ENCODE results near the gene CAVIN1. TPM values are rescaled to one million over a fixed set of nuclear protein-coding genes. Genes with fewer than 3 reads are reported as not detected.
"Not testable (repeated sequence)": the region's sequence is repeated elsewhere in the genome, so short reads cannot be mapped to it uniquely, and the experiment has no call there.

The CAVIN1 gene
- total and polyA plus RNA-seq, 2 donors (not counting 3 experiments of a cell fraction or from before 2014, with no cell fraction given): 303 to 663 TPM

GRCh38 chr17:42372142-42372541 is 50.9 kb downstream of the CAVIN1 start:
- CTCF ChIA-PET: interaction anchor here (1.1 kb wide), 1 partner anchor 17 kb away, joined by 3 read pairs; the partner anchor contains the start of gene STAT3
- DNase-seq (ENCODE audit: low read depth, low spot score) (no peak), FAIRE-seq (no peak)
- H3K4me3 ChIP-seq (replicated peaks in 1 of 3; ENCODE audit: insufficient read depth in 1 of 3, low read depth in 1 of 3, low read length in 3 of 3): no peak overlapping the region
- H3K9ac ChIP-seq (replicated peaks; ENCODE audit: extremely low read depth, insufficient read depth, low read length): no peak overlapping the region
- no peaks in the 10 kb centered on the region for H3K9me3 ChIP-seq (replicated peaks; ENCODE audit: control insufficient read depth, insufficient read depth, low read length)
- H3K79me2 ChIP-seq (ENCODE audit: control insufficient read depth, insufficient read depth, low read length): peaks cover 75% of the 10 kb centered on the region
- no peaks in the 10 kb centered on the region for H3K4me1 ChIP-seq (ENCODE audit: control insufficient read depth, extremely low read depth, insufficient read depth, low read length)
- no peak for TF ChIP-seq CTCF (IDR thresholded peaks at IDR 0.05; ENCODE audit: extremely low read depth in 1 of 2, insufficient read depth in 1 of 2, low read depth in 1 of 2, low read length in 2 of 2)
- TF ChIP-seq MYC (IDR thresholded peaks at IDR 0.05; ENCODE audit: low read depth, low read length): no peak
- no peak for TF ChIP-seq POLR2A (IDR thresholded peaks at IDR 0.05; ENCODE audit: low read depth, low read length)
- TF ChIP-seq POLR2AphosphoS5 (IDR thresholded peaks at IDR 0.05; ENCODE audit: insufficient read depth, low read depth, low read length): no peak
- TF ChIP-seq FOS (IDR thresholded peaks at IDR 0.05; ENCODE audit: borderline replicate concordance, insufficient read depth, low read length): no peak
- TF ChIP-seq, protein P1, sequence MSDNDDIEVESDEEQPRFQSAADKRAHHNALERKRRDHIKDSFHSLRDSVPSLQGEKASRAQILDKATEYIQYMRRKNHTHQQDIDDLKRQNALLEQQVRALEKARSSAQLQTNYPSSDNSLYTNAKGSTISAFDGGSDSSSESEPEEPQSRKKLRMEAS (IDR thresholded peaks at IDR 0.05; ENCODE audit: insufficient read depth, insufficient read length): no peak
- no peak for TF ChIP-seq JUN (IDR thresholded peaks at IDR 0.05; ENCODE audit: borderline replicate concordance, insufficient read depth, insufficient read length, low read depth)
- TF ChIP-seq GATA2 (IDR thresholded peaks at IDR 0.05; ENCODE audit: insufficient read depth, insufficient read length, low read depth, low read length): no peak
- no peak for TF ChIP-seq EZH2 (IDR thresholded peaks at IDR 0.05; ENCODE audit: borderline replicate concordance, low read depth, low read length, severe bottlenecking)
- POLR2A ChIA-PET: no interaction called here
- H3K4me2 ChIP-seq (ENCODE audit: insufficient read depth, low read length): no peak overlapping the region
- H4K20me1 ChIP-seq (replicated peaks; ENCODE audit: control insufficient read depth, extremely low read depth, insufficient read depth, low read length): peaks cover 4% of the 10 kb centered on the region
- H3K36me3 ChIP-seq (ENCODE audit: control insufficient read depth in 2 of 2, extremely low read depth in 1 of 2, insufficient read depth in 2 of 2, low read length in 2 of 2): no peaks in the 10 kb centered on the region
- H3K27ac ChIP-seq (ENCODE audit: insufficient read depth, low read depth, low read length): no peak overlapping the region
- BruUV-seq (replicated peaks): no TSS peak
- no peak overlapping the region for H2AFZ ChIP-seq (ENCODE audit: low read depth, low read length)
- no peaks in the 10 kb centered on the region for H3K9me1 ChIP-seq (replicated peaks; ENCODE audit: control insufficient read depth, extremely low read depth, insufficient read depth, low read length)
- dilution Hi-C loops (cut with MboI; ENCODE audit: extremely low pct_ligation_motif_present, low sequenced_read_pairs): no loop called here
- no peaks in the 10 kb centered on the region for H3K27me3 ChIP-seq (ENCODE audit: control insufficient read depth in 2 of 2, insufficient read depth in 2 of 2, low read length in 2 of 2)
- intact Hi-C loops (cut with micrococcal nuclease): no loop called here

GRCh38 chr17:42368797-42369561 is 54.1 kb downstream of the CAVIN1 start:
- dilution Hi-C loops (cut with MboI; ENCODE audit: extremely low pct_ligation_motif_present, low sequenced_read_pairs); BruUV-seq (replicated peaks); H3K4me3 ChIP-seq (replicated peaks in 1 of 3; ENCODE audit: insufficient read depth in 1 of 3, low read depth in 1 of 3, low read length in 3 of 3); H3K9me3 ChIP-seq (replicated peaks; ENCODE audit: control insufficient read depth, insufficient read depth, low read length); CTCF ChIA-PET; H4K20me1 ChIP-seq (replicated peaks; ENCODE audit: control insufficient read depth, extremely low read depth, insufficient read depth, low read length); H3K27ac ChIP-seq (ENCODE audit: insufficient read depth, low read depth, low read length); H3K4me1 ChIP-seq (ENCODE audit: control insufficient read depth, extremely low read depth, insufficient read depth, low read length); DNase-seq (ENCODE audit: low read depth, low spot score); H3K27me3 ChIP-seq (ENCODE audit: control insufficient read depth in 2 of 2, insufficient read depth in 2 of 2, low read length in 2 of 2); POLR2A ChIA-PET; H3K4me2 ChIP-seq (ENCODE audit: insufficient read depth, low read length); H3K36me3 ChIP-seq (ENCODE audit: control insufficient read depth in 2 of 2, extremely low read depth in 1 of 2, insufficient read depth in 2 of 2, low read length in 2 of 2); intact Hi-C loops (cut with micrococcal nuclease); H3K9ac ChIP-seq (replicated peaks; ENCODE audit: extremely low read depth, insufficient read depth, low read length); H3K9me1 ChIP-seq (replicated peaks; ENCODE audit: control insufficient read depth, extremely low read depth, insufficient read depth, low read length); H2AFZ ChIP-seq (ENCODE audit: low read depth, low read length): not testable (repeated sequence)
- FAIRE-seq: peak; percentile 12
- peaks cover 77% of the 10 kb centered on the region for H3K79me2 ChIP-seq (ENCODE audit: control insufficient read depth, insufficient read depth, low read length)

Data from endothelial cell of umbilical vein (primary cell).